Spleen (tissue), 7 donors: Measurements from ENCODE around the gene LIN7A.

Experiments
- CTCF ChIP-seq, 11 experiments: fragments of 200-600 bp in 7 of 11; fragments of 450-650 bp in 4 of 11; sonication (generic) in 4 of 11; IDR thresholded peaks in 8 of 11; conservative IDR thresholded peaks in 3 of 11; 1 replicate in 7 of 11; 2 replicates in 4 of 11; pipeline versions ENCODE4 v1.4.0 to v1.8.0; 2016 to 2021; ENCODE audit warnings: antibody characterized with exemption in 11 of 11, inconsistent platforms in 4 of 11, mild to moderate bottlenecking in 1 of 11
- POLR2A ChIP-seq, 3 donors: fragments of 450-650 bp; IDR thresholded peaks; one replicate each; pipeline ENCODE4 v1.5.1; 2017; ENCODE audit warnings: antibody characterized with exemption in 3 of 3, mild to moderate bottlenecking in 1 of 3
- POLR2AphosphoS5 ChIP-seq, 3 donors: sonication (generic); formaldehyde crosslinking; IDR thresholded peaks; one replicate each; pipeline ENCODE4 v1.5.1; 2017; ENCODE audit warnings: antibody characterized with exemption in 3 of 3
- donor health status: DM: no; HTN: no; CAD: no; lungs with moderate emphysema.
- donor health status: DM: no; HTN: no; CAD: no.
- donor health status: DM: no; HTN: no; CAD: no.

- no peak for TF ChIP-seq POLR2AphosphoS5 (IDR thresholded peaks at IDR 0.05)
- no peak for TF ChIP-seq CTCF (IDR thresholded peaks at IDR 0.05 in 8 of 11, conservative IDR thresholded peaks at IDR 0.05 in 3 of 11)
- TF ChIP-seq POLR2A (IDR thresholded peaks at IDR 0.05), result no peak
Measured at GRCh38 chr12:80954857-80955520, 17.3 kb upstream of the LIN7A start.
